GM20431 (cell line): Measurements from ENCODE around the gene CYBA.

ENCODE experiments used
- in situ Hi-C: fragments of 300-500 bp; cut with MseI, MboI; formaldehyde crosslinking; loops from one replicate; pipeline ENCODE4 v1.15.0; 2020; ENCODE audit warnings: low sequenced_read_pairs; ENCODE audit not compliant: unreplicated experiment

Gene CYBA

DNA sequence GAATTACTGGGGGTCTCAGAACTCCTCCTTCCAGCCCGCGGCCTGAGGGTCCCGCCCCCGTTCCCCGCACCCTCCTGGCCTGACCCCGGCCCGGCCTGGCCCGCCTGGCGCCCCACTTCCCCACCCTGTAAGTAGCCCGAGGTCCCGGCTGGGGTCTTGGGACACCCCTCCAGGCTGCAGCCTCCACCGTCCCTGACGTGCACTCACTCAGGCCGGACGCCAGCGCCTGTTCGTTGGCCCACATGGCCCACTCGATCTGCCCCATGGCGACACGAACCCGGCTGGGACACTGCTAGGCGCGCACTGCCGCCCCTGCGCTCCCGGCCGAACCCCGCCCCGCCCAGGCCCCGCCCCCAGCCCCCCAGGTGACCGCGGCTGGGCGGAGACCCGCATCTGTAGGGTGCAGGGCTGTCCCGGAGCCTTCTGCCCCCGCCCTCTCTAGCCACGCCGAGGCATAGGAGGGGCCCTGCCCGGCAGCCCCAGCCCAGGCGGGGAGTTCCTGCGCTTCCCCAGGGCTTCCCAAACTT is at the start of gene CYBA:
TSS of gene CYBA (minus strand) at position 305 of the 527 bp plus-strand sequence. CDS start at position 265, 40 bp downstream.
- in situ Hi-C loops: no loop called here

DNA sequence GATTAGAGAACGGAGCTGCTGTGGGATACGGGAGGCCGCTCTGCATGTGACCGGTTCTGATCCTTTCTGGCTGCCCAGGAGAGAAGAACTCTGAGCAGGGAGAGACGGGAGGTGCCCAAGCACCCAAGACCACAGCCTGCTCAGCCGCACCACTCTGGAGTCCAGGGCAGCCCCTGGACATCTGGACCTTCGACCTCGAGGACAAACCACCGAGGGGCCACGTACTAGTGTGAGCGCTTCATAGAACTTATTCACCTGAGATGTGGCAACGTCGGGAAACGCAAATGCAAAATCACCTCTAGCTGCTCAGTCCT is 49.4 kb upstream of the CYBA start:
- in situ Hi-C loops: no loop called here

DNA sequence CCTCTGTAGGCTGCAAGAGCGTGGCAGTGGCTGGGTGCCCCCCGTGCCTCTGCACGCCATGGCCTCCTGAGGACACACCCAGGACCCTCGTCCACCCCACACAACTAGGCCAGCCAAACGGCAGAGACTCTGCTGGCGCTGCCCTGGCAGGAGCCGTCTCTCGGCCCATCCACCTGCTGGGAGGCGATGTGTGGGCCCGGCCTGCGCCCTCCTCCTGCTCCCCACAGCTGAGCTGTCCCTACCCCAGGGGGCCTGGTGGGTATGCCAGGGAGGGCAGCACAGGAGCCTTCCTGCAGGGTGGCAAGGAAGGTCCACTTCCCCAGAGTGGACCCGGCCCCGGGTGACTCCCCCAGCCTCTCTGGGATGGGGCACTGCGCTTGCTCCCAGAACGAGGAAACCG is 48.3 kb upstream of the CYBA start:
- in situ Hi-C loops: no loop called here

GRCh38 chr16:88698646-88699045 is 47.8 kb upstream of the CYBA start:
- in situ Hi-C loops: no loop called here

- in situ Hi-C loops: no loop called here
These were observed 47.2 kb upstream of the CYBA start for GRCh38 chr16:88697831-88698615.

GRCh38 chr16:88697116-88697830 is 46.4 kb upstream of the CYBA start:
- in situ Hi-C loops: no loop called here

DNA sequence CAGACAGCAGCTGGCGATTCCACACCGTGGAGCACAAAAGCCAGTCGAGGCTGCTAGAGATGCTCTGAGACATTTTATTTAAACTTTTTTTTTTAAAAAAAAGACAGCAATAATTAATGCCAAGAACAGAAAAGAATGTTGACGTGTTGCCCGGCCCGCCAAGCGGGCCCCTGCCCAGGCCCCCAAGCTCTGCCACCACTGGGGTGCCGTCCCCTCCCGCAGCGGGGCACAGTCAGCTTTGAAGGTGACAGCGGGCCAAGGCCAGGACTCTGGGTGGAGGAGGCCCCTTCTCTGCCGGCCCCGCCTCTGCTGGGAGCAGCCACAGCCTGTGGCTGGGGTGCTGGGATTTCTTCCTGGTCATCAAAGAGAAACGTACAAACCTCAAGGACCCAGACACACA is 45.6 kb upstream of the CYBA start:
- in situ Hi-C loops: no loop called here

DNA sequence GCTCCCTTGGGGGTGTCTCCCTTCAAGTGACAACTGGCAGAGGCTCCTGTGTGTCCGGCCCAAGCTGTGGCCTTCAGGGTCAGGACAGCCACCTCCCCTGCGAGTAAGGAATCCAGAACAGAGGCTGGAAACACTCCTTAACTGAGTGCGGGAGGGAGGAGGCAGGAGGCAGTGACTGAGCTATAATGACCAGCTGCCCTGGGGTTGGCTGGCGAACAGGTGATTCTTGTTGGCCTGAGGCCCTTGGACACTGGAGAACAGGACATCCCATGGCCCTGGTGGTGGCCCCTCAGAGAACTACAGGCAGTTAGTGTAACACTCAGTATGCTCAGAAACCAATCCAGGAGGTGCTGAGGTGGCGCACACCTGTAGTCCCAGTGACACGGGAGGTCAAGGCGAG is 44.9 kb upstream of the CYBA start:
- in situ Hi-C loops: no loop called here

GRCh38 chr16:88695218-88695617 is 44.4 kb upstream of the CYBA start:
- in situ Hi-C loops: no loop called here

GRCh38 chr16:88694221-88695087 is 43.6 kb upstream of the CYBA start:
- in situ Hi-C loops: no loop called here

DNA sequence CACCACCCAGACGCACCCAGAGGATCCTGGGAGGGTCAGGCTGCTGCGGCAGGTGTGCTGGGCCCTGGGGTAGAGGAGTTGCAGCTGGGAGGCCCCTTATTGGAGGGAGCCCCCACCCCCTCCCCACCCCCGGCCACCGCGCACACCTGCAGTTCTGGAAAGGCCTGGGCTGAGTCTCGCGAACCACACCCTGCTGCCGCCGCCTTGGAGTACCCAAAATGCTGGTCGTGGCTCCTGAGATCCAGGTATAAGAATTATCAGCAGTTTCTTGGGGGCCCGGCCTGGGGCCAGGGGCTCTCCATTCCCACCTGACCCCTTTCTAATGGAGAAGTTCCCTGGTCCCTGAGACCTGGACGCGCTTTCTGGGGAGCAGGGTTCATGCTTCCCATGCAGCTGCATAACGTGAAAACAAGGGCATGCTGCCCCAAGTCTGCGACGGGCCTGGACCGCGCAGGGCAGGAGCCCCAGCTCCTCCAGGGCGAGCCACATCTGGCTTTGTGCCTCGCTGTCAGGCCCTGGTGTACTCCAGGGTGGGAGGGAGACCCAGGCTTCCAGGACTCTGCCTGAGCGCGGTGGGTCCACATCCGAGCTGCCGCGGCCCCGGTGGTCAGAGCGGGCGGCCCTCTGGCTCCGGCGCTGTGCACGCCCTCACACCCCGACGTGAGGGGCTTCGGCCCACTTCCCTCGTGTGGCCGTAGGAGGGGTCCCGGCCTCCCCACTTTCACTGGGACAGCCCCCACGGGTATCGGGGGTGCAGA is 42.7 kb upstream of the CYBA start:
- in situ Hi-C loops: no loop called here

DNA sequence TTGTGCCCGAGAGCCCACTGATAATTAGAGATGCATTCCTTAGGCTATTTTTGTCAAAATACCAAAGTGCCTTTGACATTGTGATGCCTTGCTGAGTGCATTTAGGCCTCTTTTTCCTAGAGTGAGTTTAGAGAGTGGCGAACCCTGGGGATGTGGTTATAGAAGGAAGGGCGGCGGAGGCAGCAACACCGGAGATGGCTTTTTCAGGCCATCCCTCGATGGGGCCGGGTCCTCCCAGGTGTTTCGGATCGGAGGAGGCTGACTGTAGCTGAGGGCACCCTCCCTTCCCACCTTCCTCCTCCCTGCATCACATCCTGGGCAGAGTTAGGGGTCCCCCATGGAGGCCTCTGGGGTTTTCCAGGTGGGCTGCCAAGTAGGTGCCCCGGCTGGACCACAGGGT is 42.0 kb upstream of the CYBA start:
- in situ Hi-C loops: no loop called here

GRCh38 chr16:88691924-88692560 is 41.2 kb upstream of the CYBA start:
- in situ Hi-C loops: no loop called here

DNA sequence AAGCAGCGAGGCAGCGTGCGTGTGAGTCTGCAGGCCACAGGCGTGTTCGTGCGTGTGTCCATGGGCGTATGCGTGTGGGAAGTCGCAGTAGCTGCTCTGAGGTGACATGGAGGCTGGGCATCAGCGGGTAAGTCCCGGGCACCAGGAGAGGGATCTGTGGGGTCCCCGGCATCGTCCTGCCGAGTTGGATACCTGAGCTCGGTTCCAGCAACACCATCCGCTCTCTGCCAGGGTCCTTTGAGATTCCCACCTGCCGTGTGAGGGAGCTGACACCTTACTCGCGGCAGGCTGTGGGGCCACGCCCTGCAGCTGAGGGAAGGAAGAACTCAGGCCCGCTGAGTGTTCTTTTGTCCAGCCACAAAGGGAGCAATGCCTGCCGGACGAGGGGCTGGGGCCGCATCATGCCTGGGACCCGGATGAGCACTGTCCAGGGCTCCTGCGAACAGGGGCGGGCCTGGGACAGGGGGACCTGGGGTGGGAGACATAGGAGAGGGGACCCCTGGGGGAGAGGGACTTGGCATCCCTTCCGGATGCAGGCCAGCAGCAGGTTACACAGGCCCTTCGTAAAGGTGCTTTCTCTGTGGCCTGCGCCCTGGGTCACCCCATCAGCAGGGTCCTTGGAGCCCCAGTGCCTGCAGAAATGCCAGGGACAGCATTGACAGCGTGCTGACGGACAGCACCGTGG is 40.4 kb upstream of the CYBA start:
- in situ Hi-C loops: no loop called here

GRCh38 chr16:88690341-88691128 is 39.7 kb upstream of the CYBA start:
- in situ Hi-C loops: no loop called here

DNA sequence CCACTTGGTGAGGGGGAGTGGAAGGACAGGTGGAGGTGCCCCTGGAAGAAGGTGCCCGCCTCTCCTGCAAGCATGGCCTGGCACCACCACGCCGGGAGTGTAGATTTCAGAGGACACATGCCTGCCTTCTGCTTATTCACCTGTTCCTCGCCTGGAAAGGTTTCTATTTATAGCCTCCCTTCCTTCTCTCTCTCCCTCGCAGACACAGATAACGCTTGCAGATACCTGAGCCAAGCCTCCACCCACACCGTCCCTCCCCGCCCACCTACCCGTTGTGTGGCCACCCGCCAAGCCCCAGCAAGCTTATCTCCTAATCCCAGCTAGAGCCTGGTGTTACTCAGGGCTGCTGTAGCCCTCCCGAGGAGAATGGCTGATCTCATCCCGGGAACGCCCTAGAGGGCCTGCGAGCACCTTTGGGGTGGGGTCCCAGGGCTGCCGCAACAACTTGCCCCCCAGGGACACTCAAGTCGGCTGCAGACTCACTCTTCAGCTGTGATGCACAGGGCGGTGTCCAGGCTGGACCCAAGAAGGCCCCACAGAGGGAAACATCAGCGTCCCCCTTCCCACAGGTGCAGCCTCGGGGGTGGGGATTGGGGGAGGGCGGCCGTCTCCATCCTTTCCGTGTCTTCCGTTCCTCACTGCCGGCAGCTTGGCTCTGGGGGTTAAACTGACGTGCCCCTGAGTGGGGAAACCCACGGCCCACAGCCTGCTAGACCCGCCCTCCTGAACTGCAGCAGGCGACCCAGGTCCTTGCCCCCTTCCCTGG is 37.3 kb upstream of the CYBA start:
- in situ Hi-C loops: no loop called here

- in situ Hi-C loops: no loop called here
These were observed 36.8 kb upstream of the CYBA start for GRCh38 chr16:88687676-88688012.

GRCh38 chr16:88687254-88687576 is 36.4 kb upstream of the CYBA start:
- in situ Hi-C loops: no loop called here
